BLaER1 treated with 17β-estradiol and CSF1 and Interleukin-3, amounts not matched to agents 10 nM and 100 nM (cell line): ENCODE results near the gene STIM2.

ENCODE experiments used
- H3K27ac ChIP-seq, 11 experiments: shearing (Covaris generic); formaldehyde crosslinking; 2 replicates each; pipeline ENCODE4 v1.8.1; 2022
- H3K27me3 ChIP-seq, 11 experiments: shearing (Covaris generic); formaldehyde crosslinking; 2 replicates each; pipeline ENCODE4 v1.8.1; 2022
- H3K36me3 ChIP-seq, 11 experiments: shearing (Covaris generic); formaldehyde crosslinking; 2 replicates each; pipeline ENCODE4 v1.8.1; 2022
- H3K4me1 ChIP-seq, 10 experiments: shearing (Covaris generic); formaldehyde crosslinking; 2 replicates each; pipeline ENCODE4 v1.8.1; 2022
- H3K4me2 ChIP-seq, 11 experiments: shearing (Covaris generic); formaldehyde crosslinking; 2 replicates each; pipeline ENCODE4 v1.8.1; 2022
- H3K4me3 ChIP-seq, 10 experiments: shearing (Covaris generic); formaldehyde crosslinking; 2 replicates each; pipeline ENCODE4 v1.8.1; 2022
- H3K9ac ChIP-seq, 11 experiments: shearing (Covaris generic); formaldehyde crosslinking; 2 replicates each; pipeline ENCODE4 v1.8.1; 2022
- H3K9me3 ChIP-seq, 11 experiments: shearing (Covaris generic); formaldehyde crosslinking; replicated peaks in 1 of 11; 2 replicates each; pipeline ENCODE4 v1.8.1; 2022
- H4K20me1 ChIP-seq, 11 experiments: shearing (Covaris generic); formaldehyde crosslinking; 2 replicates each; pipeline ENCODE4 v1.8.1; 2022
- Cebpa-rat ChIP-seq, 11 experiments: shearing (Covaris generic); IDR thresholded peaks; 2 replicates each; pipeline ENCODE4 v1.8.1; 2022

Gene STIM2

DNA sequence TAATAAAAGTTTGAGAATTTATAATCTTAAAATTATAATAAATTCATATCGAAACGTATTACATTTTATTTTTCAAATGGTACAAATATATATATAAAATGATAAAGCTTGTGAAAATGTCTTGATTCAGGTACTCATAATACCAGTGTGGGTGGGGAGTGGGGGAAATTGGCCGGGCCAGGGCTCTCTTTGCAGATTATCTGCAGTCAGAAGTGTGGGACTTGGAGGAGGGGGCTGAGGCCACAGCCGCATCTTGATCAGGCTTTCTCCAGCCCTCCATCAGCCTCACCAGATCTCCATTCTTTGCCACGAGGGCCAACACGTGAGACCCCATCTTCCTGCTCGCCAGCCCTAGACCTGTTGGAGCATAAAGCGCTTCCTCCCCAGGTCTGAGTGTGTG, 86.7 kb downstream of the STIM2 start:
- Histone ChIP-seq H3K27ac (no peak overlapping the region), H3K4me1 (0 out of 20 replicates have a peak, but pooled peaks cover 0 to 4% (median 0%) of the 10 kb centered on the region in 10 experiments), H4K20me1 (peaks cover 0 to 35% (median 0%) of the 10 kb centered on the region in 11 experiments; a peak in 6 of 22 replicates), H3K4me3 (no peak overlapping the region), H3K27me3 (no peaks in the 10 kb centered on the region), H3K9me3 (peaks cover 38 to 94% (median 91%) of the 10 kb centered on the region in 11 experiments), H3K9ac (no peak overlapping the region), H3K4me2 (no peak overlapping the region), H3K36me3 (peaks cover 23 to 97% (median 81%) of the 10 kb centered on the region in 11 experiments)
- no peak for TF ChIP-seq Cebpa-rat (IDR thresholded peaks at IDR 0.05)

DNA sequence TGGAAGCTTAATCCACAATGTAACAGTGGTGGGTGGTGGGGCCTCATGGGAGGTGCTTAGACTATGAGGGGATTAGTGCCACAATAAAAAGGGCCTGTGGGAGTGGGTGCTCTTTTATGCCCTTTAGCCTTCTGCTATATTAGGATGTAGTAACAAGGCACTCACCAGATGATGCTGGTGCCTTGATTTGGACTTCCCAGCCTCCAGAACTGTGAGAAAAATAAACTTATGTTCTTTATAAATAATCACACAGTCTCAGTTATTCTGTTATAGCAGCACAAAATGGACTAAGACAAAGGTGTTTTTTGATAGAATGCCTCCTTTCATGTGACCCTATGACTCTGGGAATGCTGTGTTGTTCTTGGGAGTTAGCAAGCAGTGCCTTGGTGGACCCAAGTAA, 89.8 kb downstream of the STIM2 start:
- Histone ChIP-seq H3K4me2 (no peak overlapping the region), H3K4me1 (peaks cover 0 to 7% (median 0%) of the 10 kb centered on the region in 10 experiments; a peak in 4 of 20 replicates), H4K20me1 (peaks cover 0 to 56% (median 4%) of the 10 kb centered on the region in 11 experiments; a peak in 8 of 22 replicates), H3K4me3 (no peak overlapping the region), H3K27me3 (no peaks in the 10 kb centered on the region), H3K36me3 (peaks cover 23 to 70% (median 54%) of the 10 kb centered on the region in 11 experiments), H3K27ac (no peak overlapping the region), H3K9me3 (peaks cover 24 to 64% (median 60%) of the 10 kb centered on the region in 11 experiments), H3K9ac (no peak overlapping the region)
- TF ChIP-seq Cebpa-rat (IDR thresholded peaks at IDR 0.05) = no peak

DNA sequence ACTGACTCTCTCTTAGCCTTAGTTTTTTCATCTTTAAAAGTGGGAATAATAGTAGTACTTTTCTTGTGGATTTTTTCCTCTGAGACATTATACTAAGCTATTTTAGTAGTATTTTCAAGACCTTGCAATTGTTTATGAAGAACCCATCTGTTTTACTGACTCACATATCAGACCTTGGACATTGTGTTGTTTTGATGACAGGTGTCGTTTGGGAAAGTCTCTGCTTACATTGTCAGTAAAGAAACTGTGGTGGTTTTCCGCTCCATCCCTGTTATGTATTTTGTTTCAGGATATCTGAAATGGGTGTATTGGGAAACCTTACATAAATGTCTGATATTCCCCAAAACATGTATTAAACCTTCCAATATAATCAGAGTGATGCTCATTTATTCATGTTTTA, 92.2 kb downstream of the STIM2 start:
- TF ChIP-seq Cebpa-rat (IDR thresholded peaks at IDR 0.05) = no peak
- Histone ChIP-seq H3K36me3 (peaks cover 17 to 57% (median 41%) of the 10 kb centered on the region in 11 experiments; a peak in 21 of 22 replicates), H3K27ac (no peak overlapping the region), H3K27me3 (no peaks in the 10 kb centered on the region), H3K4me1 (peaks cover 0 to 7% (median 0%) of the 10 kb centered on the region in 10 experiments; a peak in 4 of 20 replicates), H3K4me3 (no peak overlapping the region), H3K9ac (no peak overlapping the region), H4K20me1 (peaks cover 0 to 57% (median 14%) of the 10 kb centered on the region in 11 experiments; a peak in 8 of 22 replicates), H3K9me3 (peaks cover 15 to 42% (median 37%) of the 10 kb centered on the region in 11 experiments), H3K4me2 (no peak overlapping the region)

DNA sequence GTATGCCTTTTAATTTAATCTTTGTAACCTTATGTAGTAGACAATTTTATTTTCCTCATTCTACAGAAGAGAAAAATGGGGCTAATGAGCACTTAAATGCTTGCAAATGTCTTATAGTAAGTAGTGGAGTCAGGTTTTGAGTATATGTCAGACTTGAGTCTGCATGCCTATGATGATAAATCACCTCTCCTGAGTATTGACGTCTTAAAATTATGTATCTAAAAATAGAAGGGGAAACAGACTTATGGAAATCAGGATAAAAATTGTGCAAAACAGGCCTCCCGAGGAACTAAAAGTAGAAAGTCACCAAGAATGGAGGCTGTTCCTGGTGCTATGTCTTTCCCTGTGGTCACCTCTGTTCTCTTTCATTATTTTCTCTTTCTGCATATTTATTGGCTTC, 92.7 kb downstream of the STIM2 start:
- no peak overlapping the region for H3K27ac ChIP-seq
- peaks cover 10 to 37% (median 32%) of the 10 kb centered on the region in 11 experiments for H3K9me3 ChIP-seq
- H4K20me1 ChIP-seq = peaks cover 0 to 53% (median 14%) of the 10 kb centered on the region in 11 experiments; a peak in 8 of 22 replicates
- no peak overlapping the region for H3K9ac ChIP-seq
- H3K4me2 ChIP-seq = peak overlapping the region in 1 of 11 experiments; percentile 17; a peak in 1 of 22 replicates
- H3K4me1 ChIP-seq = peaks cover 0 to 7% (median 0%) of the 10 kb centered on the region in 10 experiments; a peak in 4 of 20 replicates
- H3K27me3 ChIP-seq = no peaks in the 10 kb centered on the region
- H3K4me3 ChIP-seq = no peak overlapping the region
- H3K36me3 ChIP-seq = peaks cover 14 to 57% (median 41%) of the 10 kb centered on the region in 11 experiments; a peak in 21 of 22 replicates
- no peak for TF ChIP-seq Cebpa-rat (IDR thresholded peaks at IDR 0.05)

DNA sequence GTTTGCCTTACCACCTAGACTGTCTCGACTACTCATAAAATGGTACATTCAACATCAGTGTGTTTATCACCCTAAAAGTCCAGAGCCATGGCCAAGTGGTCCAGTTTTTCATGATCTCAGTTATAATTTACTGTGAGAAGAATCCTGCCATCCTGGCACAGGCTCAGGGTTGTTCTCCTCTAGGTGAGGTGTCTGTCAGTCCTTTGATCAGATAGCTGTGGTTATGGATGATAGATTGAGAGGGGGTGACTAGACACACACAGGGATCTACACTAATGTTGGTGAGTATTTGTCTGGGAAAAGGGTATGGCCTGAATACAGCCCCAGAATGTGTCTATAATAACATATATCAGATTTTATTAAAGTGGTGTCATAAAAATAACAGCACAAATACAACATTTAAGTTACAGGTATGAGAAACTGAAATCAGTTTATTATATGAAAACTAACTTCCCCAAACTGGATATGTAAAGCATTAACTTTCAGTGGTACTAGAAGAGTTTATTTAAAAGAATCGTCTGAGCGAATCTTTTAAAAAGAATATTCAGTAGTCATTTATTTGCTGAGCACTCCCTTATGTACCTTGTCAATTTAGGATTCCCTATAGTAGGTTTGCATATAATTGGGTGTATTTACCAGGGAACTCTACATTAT, 93.3 kb downstream of the STIM2 start:
- no peak overlapping the region for H3K9ac ChIP-seq
- H4K20me1 ChIP-seq = peaks cover 0 to 52% (median 14%) of the 10 kb centered on the region in 11 experiments; a peak in 8 of 22 replicates
- peaks cover 0 to 7% (median 0%) of the 10 kb centered on the region in 10 experiments; a peak in 4 of 20 replicates for H3K4me1 ChIP-seq
- peaks cover 10 to 32% (median 27%) of the 10 kb centered on the region in 11 experiments for H3K9me3 ChIP-seq
- H3K36me3 ChIP-seq = peaks cover 18 to 59% (median 43%) of the 10 kb centered on the region in 11 experiments; a peak in 21 of 22 replicates
- H3K27me3 ChIP-seq = no peaks in the 10 kb centered on the region
- no peak overlapping the region for H3K27ac ChIP-seq
- H3K4me2 ChIP-seq = peak overlapping the region in 1 of 11 experiments; percentile 17; a peak in 1 of 22 replicates
- no peak for TF ChIP-seq Cebpa-rat (IDR thresholded peaks at IDR 0.05)
- H3K4me3 ChIP-seq = no peak overlapping the region

DNA sequence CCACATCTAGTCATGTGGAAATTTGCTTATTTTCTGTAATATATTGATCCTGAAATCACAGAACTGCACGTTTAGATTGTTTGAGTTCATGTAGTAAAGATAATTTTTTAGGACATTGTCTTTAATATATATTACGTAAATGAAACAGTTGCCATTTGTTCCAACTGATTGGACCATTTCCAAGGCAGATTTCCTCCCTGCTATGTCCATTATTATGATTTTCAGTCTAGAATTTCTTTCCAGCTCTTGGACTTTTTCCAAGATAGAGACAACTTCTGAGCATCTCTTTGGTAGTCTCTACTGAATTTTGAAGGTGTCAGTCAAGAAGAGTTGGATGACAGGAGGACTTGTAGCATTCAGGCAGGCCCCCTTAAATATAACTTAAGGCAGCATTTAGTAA, 94.6 kb downstream of the STIM2 start:
- H3K36me3 ChIP-seq = peaks cover 23 to 61% (median 47%) of the 10 kb centered on the region in 11 experiments; a peak in 21 of 22 replicates
- H3K4me1 ChIP-seq = peaks cover 0 to 7% (median 0%) of the 10 kb centered on the region in 10 experiments; a peak in 4 of 20 replicates
- TF ChIP-seq Cebpa-rat (IDR thresholded peaks at IDR 0.05) = no peak

DNA sequence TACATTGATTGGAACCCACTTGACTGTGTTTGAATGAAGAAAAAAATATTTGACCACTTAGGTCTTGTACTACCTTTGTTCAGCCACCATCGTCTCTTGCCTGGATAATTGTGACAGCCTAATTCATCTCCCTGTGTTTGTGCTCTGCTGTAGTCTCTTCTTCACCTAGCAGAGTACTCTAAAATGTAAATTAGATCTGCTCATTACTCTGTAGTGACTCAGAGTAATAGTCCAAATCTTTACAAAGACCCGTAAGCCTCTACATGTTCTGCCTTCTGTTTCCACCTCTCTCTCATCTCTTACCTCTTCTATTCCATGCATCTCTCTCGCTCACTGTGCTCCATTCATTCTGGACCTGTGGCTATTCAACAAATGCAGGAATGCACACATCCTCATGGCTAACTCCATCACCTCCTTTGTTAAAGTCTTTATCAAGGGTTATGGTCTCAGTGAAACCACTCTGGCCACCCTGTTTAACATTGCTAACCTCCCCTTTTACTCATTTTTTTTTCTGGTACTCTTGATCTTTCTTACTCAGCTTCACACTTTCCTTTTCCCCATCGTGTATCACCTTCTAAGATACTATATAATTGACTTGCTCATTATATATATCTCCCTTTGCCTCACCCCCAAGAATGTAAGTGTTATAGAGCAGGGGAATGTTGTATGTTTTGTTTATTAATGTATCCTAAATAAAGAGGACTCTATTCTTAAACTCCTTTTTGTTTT, 98.4 kb downstream of the STIM2 start:
- Histone ChIP-seq H3K4me1 (no peaks in the 10 kb centered on the region), H3K36me3 (peaks cover 25 to 67% (median 54%) of the 10 kb centered on the region in 11 experiments; a peak in 20 of 22 replicates), H3K27me3 (no peaks in the 10 kb centered on the region), H3K9ac (no peak overlapping the region), H3K4me3 (no peak overlapping the region), H3K9me3 (peaks cover 0 to 4% (median 0%) of the 10 kb centered on the region in 11 experiments; a peak in 1 of 22 replicates), H3K4me2 (no peak overlapping the region), H3K27ac (no peak overlapping the region), H4K20me1 (peaks cover 0 to 62% (median 10%) of the 10 kb centered on the region in 11 experiments; a peak in 8 of 22 replicates)
- TF ChIP-seq Cebpa-rat (IDR thresholded peaks at IDR 0.05) = no peak

More for the DNA sequence above, 94.6 kb downstream of the STIM2 start:
- H3K27ac ChIP-seq = no peak overlapping the region
- H3K4me2 ChIP-seq = no peak overlapping the region
- H3K27me3 ChIP-seq = no peaks in the 10 kb centered on the region
- H3K4me3 ChIP-seq = no peak overlapping the region
- no peak overlapping the region for H3K9ac ChIP-seq
- H3K9me3 ChIP-seq = peaks cover 7 to 20% (median 18%) of the 10 kb centered on the region in 11 experiments
- peaks cover 0 to 58% (median 14%) of the 10 kb centered on the region in 11 experiments; a peak in 8 of 22 replicates for H4K20me1 ChIP-seq

DNA sequence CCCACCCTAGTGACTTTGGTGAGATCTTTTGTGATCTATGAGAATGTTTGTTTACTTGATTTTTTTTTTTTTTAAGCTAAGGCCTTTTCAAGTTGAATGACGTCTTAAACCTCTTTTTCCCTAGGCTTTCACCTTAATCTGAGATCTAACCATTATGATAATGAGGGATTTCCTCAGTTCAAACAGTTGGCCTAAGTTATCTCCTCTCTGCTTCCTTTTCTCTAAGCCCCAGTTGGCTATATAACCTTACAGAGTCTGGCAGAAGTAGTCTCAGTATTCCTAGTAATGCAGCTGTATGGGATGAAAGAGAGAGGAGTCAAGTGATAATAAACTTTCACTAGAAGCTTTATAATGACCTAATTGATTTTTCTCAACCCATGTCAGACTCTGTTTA, 99.0 kb downstream of the STIM2 start:
- Histone ChIP-seq H3K4me2 (no peak overlapping the region), H3K36me3 (peaks cover 25 to 73% (median 57%) of the 10 kb centered on the region in 11 experiments; a peak in 20 of 22 replicates), H3K27ac (no peak overlapping the region), H3K4me1 (no peaks in the 10 kb centered on the region), H3K4me3 (no peak overlapping the region), H3K27me3 (no peaks in the 10 kb centered on the region), H3K9me3 (peaks cover 0 to 4% (median 0%) of the 10 kb centered on the region in 11 experiments; a peak in 1 of 22 replicates), H3K9ac (no peak overlapping the region), H4K20me1 (peaks cover 0 to 63% (median 13%) of the 10 kb centered on the region in 11 experiments; a peak in 7 of 22 replicates)
- no peak for TF ChIP-seq Cebpa-rat (IDR thresholded peaks at IDR 0.05)
